GM12801 (cell line): ENCODE measurements around the gene HEXD.

ENCODE experiments used
- CTCF ChIP-seq: IDR thresholded peaks from one replicate; pipeline ENCODE4 v1.5.1; 2011; ENCODE audit warnings: control low read depth; ENCODE audit not compliant: insufficient read length; ENCODE audit errors: extremely low read depth

HEXD gene

GRCh38 chr17:82444941-82445521 is 26.9 kb downstream of the HEXD start:
- TF ChIP-seq CTCF, result no peak

GRCh38 chr17:82445542-82445941 is 27.4 kb downstream of the HEXD start:
- TF ChIP-seq CTCF, result no peak

- no peak for TF ChIP-seq CTCF
Measured at GRCh38 chr17:82446124-82446523, 28.0 kb downstream of the HEXD start.

- no peak for TF ChIP-seq CTCF
Measured at GRCh38 chr17:82446649-82447048, 28.5 kb downstream of the HEXD start.

- no peak for TF ChIP-seq CTCF
Measured at GRCh38 chr17:82447876-82448275, 29.7 kb downstream of the HEXD start.

- TF ChIP-seq CTCF, result no peak
Measured at GRCh38 chr17:82449131-82449882, 31.2 kb downstream of the HEXD start.

- no peak for TF ChIP-seq CTCF
Measured at GRCh38 chr17:82449883-82450356, 31.8 kb downstream of the HEXD start.
